Measurements from ENCODE around the gene MS4A12.

DNA sequence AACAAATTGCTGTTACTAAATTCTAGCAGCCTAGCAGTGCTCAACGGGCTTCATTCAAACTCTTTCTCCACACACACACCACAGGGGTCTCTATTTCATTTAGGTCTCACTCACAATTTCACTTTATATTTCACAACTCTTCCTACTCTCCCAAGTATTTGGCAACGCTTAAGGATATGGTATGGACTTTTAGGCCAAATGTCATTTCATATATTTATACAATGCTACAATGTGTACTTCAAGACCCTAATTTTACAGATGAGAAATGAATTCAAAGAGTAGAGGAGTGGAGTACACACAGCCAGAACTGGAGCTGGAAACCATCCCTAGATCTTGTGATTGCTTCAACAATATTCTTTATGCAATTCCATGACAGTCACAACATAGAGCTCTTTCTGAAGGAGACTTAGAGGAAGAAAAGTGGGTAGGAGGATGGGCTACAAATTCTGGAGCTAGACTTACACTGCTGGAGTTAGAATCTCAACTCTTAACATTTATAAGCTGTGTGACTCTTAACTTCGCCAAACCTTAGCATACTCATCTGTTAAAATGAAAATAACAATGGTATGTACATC, 20.2 kb downstream of the MS4A12 start:
- TF ChIP-seq CTCF (IDR thresholded peaks at IDR 0.05) (no peak), POLR2A (IDR thresholded peaks at IDR 0.05) (no peak)
